HG02885 (cell line): ENCODE results near the gene CTIF.
"Not testable (repeated sequence)": the region's sequence is repeated elsewhere in the genome, so short reads cannot be mapped to it uniquely, and the experiment has no call there.

ENCODE experiments used
- ATAC-seq: cut with Tn5 transposase; IDR thresholded peaks from one replicate; pipeline ENCODE4 v1.9.1; 2021; ENCODE audit warnings: mild to moderate bottlenecking; ENCODE audit not compliant: unreplicated experiment, poor library complexity

Gene CTIF

DNA sequence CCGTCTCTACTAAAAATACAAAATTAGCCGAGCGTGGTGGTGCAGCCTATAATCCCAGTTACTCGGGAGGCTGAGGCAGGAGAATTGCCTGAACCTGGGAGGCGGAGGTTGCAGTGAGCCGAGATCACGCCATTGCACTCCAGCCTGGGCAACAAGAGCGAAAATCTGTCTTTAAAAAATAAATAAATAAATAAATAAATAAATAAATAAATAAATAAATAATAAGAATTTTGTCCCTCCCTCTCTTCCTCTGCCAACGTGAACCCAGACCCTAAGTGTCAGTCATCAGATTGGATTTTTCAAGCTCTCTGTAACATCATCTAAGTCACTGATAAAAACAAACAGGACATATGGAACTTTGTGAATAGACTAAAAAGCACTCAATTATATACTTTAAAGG is 178.4 kb downstream of the CTIF start:
- ATAC-seq = not testable (repeated sequence)

GRCh38 chr18:48718251-48718959 is 179.6 kb downstream of the CTIF start:
- no peak for ATAC-seq

GRCh38 chr18:48719388-48719787 is 180.6 kb downstream of the CTIF start:
- ATAC-seq = no peak

DNA sequence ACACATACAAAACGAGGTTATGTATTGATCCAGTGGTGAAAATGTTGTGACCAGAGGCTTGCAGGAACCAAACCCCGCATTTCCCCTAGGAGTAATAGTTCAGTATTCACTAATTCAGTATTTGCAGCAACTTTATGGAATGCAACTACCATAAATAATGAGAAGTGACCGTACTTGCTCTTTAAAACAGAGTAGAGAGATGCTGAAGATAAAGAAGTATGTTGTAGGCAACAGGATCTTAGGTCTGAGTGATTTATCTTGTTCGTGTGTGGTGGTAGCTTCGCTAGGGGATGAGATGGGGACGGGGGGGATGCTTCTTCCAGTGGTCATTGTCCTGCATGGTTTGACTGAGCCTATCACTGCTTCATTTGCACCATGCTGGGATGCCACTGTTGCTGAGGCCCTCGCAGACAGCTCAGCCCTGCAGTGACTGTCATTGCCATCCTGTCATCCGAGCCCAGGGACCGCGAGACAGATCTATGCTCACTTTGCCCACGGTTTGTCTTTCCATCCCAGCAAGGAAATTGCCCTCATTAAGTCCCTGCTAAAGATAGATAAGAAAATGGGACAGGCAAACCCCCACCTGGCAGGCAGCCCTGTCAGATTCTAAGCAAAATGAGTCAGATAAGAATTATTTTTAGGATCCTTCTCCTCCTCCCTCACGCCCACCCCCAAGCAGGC is 181.3 kb downstream of the CTIF start:
- no peak for ATAC-seq

GRCh38 chr18:48720655-48721025 is 181.8 kb downstream of the CTIF start:
- ATAC-seq = no peak

DNA sequence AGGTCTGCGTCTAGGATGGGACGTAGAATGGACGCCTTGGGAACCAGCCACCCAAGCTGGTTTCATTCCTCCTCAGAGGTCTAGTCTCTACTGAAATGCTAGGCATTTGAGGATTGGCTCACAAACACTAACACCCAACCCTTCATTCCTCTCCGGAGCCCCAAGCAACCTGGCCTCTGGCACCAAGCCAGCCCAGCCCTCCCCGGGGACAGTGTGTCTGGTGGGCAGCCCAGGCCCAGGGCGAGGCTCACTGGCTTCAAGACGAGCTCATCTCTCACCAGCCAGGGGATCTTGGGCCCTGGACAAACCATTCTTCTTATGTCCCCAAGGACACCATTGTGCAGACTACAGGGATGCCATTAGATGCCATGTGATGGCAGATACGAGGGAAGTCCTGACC is 182.5 kb downstream of the CTIF start:
- no peak for ATAC-seq

GRCh38 chr18:48723016-48723415 is 184.2 kb downstream of the CTIF start:
- ATAC-seq = no peak

DNA sequence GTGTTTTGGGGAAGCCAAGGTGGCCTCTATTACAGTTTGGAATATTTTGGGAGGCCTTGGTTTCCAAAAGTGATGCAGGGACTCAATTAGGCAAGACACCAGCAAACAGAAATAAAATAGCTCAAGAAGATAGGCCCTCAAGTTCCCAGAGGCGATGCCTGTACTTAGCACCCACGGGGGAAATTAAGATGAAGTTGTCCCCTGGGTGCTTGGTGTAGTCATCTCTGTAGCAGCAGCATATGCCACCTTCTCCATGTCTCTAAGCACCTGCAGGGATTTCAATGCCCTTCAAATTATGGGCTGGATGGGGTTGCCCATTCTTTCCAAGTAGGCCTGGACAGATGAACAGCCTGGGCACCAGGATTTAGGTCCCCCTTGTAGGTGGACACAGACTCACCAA is 185.0 kb downstream of the CTIF start:
- no peak for ATAC-seq

- no peak for ATAC-seq
These were observed 185.6 kb downstream of the CTIF start for GRCh38 chr18:48724442-48724841.

GRCh38 chr18:48724939-48725338 is 186.1 kb downstream of the CTIF start:
- no peak for ATAC-seq

DNA sequence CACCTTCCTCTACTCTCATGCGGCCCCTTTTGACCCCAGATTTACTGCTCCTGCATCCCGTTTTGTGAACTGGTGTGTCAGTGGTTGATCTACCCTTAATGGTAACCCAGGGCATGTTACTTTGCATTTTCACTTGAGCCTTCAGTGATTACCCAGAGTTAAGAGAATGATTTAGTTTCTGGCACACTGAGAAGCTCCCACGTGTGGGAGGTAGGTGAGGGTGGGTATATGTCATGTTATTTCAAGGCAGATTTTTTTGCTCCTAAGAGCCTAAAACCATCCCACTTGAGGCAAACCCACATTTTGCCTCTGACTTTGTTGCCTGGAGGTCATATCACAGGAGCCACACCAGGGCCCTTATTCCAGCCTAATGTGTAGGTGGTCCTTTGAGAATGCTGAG is 186.7 kb downstream of the CTIF start:
- ATAC-seq = no peak

DNA sequence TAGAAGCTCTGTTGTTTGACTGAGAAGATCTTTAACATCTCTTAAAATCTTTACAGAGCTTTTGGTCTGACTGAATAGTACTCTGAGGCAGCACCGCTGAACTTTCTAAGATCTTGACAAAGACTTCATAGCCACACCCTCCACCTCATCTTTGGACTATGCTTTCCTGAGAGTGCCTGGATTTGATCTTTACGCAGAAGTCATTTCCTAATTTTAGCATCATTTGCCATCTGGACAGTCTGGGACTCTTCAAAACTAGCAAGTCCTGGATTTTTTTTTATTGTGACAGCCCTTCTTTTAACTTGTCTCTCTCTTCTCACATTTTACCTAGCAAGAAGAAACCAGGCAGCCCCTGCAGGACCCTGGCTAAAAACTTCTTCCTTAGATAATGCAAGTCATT is 188.8 kb downstream of the CTIF start:
- no peak for ATAC-seq

DNA sequence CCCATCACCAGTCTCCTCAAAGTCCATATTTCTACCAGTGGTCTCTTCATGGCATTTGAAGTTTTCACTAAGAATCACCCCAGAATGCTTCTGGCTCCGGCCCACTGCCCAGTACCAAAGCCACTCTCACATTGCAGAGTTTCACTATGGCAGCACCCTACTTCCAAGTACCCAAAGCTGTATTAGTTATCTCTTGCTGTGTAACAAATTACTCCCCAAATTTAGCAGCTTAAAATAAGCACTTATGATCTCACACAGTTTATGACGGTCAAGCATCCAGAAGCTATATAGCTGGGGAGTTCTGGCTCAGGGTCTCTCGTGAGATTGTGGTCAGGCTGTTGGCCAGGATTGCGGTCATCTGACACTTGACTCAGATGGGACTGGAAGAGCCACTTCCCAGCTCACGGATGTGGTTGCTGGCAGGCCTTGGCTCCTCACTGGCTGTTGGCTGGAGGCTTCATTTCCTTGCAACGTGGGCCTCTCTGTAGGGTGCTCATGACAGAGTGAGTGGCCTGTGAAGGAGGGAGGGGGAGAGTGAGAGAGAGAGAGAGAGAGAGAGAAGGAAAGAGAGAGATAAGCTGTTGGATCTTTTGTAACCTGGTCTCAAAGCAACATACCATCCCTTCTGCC is 189.5 kb downstream of the CTIF start:
- no peak for ATAC-seq

- no peak for ATAC-seq
These were observed 190.6 kb downstream of the CTIF start for GRCh38 chr18:48729404-48729803.

DNA sequence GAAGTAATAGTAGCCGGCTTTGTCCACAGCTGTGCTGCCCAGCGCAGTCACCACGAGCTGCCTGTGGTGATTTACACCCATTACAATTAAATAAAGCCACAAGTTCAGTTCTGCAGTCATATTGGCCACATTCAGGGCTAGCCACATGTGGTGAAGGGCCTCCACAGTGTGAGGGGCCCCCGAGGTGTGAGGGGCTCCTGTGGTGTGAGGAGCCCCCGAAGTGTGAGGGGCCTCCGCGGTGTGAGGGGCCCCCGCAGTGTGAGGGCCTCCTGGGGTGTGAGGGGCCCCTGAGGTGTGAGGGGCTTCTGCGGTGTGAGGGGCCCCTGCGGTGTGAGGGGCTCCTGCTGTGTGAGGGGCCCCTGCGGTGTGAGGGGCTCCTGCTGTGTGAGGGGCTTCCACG is 191.2 kb downstream of the CTIF start:
- ATAC-seq = no peak

GRCh38 chr18:48732767-48733424 is 194.1 kb downstream of the CTIF start:
- ATAC-seq = peak; percentile 62

DNA sequence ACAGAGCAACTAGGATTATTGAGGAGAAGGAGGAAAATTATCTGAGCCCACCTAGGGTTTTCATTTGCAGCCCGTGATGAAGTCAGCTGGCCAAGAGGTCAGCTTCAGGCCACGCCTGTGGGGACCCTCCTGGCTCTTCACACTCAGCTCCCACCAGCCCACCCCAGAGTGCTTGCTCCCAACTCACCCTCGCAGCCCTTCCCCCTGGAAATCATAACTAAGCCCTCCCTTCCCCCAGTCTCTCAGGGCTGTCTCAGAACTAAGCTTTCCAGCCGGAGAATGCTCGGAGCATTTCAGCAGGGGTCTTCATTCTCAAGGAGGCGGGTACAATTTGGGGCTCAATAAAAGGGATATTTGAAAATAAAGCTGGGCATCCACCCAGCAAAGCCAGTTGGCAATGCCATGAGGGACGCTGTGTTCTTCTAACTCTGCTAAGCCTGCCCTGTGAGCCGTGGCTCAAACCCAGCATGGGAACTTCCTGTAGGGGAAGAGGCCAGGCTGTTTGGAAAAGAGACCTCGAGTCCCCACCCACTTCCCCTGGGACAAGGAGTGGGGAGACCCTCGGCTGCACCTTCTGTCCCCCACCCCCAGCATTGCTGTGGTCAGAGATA is 194.9 kb downstream of the CTIF start:
- no peak for ATAC-seq

- ATAC-seq = no peak
These were observed 195.6 kb downstream of the CTIF start for GRCh38 chr18:48734460-48734859.

DNA sequence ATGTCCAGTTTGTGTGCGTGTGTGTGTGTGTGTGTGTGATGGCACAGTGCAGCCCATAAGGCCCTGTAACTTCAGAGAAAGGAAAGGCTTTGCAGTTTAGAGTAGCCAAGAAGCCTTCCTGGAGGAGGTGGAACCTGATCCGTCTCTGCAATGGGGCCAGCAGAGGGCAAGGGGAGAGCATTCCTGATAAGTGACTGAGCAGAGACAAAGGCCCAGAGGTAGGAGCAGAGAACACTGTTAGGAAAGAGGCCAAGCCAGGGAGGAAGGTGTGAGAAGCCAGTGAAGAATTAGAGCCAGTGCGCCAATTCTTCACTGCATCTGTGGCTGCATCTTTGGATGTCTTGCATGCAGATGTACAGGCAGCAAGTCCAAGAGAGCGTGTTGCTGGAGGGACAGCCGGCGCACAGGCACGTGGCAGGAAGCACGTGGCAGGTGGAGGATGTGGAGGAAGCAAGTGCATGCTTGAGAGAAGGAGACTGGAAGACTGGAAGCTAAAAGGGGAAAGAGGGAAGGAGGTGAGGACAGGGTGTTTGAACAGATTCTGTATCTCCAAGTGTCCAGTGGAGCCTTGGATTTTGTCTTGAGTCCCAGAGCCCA is 196.3 kb downstream of the CTIF start:
- no peak for ATAC-seq

GRCh38 chr18:48735681-48736255 is 196.9 kb downstream of the CTIF start:
- no peak for ATAC-seq
